HG03135 (cell line): ENCODE data around the gene TBXAS1.
"Not testable (repeated sequence)": the region's sequence is repeated elsewhere in the genome, so short reads cannot be mapped to it uniquely, and the experiment has no call there.

Source experiments
- ATAC-seq: cut with Tn5 transposase; IDR thresholded peaks from one replicate; pipeline ENCODE4 v1.9.1; 2021; ENCODE audit warnings: mild to moderate bottlenecking, moderate library complexity; ENCODE audit not compliant: unreplicated experiment

The TBXAS1 gene

DNA sequence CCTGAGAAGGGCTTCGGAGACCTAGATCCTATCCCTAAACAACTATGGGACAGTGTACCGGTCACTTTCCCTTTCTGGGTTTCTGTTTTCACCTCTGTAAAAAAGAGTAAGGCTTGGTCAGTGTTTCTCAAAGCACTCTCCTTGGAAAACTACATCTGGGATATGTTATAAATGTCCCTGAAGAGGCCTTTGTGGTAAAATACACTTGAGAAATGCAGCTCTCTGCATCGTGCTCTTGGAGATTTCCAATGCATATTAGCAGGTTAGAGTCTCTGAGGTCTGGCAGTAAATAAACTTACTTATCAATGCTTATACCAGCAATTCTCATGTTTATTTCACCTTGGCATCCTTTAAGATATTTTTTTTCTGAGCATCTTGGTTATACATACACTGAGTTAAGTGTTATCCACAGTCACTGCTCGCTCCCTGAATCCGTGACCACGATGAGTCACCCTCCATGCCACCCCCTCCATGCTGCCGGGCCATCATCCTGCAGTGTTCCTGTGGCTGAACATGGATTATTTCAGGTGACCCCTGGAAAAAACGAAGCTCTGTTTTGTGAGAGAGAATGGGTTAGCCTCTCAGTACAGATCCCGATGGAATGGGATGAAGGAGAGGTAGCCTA lies 3.3 kb upstream of the TBXAS1 start:
- ATAC-seq = no peak

DNA sequence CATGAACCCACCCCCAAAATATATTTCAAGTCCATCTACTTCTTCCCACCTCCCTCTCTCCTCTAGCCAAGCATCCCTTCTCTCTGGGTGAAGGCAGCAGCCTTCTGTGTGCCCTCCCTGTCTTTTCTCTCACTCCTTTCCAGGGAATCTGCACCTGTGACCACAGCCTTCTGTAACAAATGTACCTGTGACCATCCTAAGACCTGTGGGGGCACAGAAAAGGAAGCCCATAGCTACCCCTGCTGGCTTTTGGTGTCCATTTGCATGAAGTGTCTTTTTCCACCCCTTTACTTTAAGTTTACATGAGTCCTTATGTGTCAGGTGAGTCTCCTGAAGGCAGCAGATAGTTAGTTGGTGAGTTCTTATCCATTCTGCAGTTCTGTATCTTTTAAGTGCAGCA lies 2.0 kb upstream of the TBXAS1 start:
- no peak for ATAC-seq

DNA sequence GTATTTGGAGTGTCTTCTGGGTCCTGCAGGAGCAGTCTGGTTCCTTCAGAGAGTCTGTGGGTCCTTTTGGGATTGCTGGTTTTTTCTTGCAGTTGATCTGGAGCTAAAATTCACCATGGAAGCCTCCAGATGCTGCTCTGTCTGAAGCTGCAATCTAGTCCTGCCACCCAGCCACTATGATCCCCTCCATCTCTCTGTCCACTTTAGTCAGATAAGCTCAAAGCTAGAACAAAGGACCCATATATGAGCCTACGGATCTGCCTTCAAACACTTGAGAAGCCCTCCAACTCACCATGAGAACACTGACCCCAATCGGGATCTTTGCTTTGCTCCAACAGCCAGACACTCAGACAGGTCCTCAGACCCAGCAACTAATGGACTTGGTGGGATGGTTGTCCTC lies 618 bp upstream of the TBXAS1 start:
- no peak for ATAC-seq

DNA sequence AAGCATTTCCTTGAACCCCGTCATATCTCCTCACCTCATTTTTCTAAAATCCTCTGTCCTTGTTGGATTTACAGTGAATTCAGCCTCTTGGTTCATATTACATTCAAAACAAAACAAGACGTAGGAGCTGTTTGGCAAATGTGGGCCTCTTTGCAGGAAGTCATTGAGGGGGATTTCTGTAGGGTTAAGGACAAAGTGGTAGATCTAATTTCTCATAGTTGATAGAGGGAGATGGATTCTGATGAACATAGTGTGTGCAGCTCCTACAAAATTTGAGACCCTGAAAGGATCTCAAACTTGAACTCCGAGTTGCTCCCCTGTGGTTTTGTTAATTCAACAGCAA lies 682 bp downstream of the TBXAS1 start:
- no peak for ATAC-seq

DNA sequence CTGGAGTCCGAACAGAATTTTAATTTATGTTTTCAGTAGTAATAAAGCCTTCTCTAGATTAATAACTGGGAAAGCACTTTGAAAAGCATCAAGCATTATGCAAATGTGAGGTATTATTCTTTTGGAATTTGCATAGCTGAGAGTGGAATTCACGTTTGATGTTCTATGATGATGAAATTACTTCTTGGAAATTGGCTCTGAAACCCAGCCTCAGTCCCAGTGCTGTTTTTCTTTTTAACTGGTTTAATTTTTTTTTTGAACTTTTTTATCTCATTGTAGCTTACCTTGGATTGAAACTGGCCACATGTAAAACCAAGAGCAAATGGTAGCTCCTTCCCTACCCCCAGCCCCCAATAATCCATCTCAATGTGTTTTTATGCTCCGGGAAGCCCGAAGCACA lies 1.2 kb downstream of the TBXAS1 start:
- no peak for ATAC-seq

DNA sequence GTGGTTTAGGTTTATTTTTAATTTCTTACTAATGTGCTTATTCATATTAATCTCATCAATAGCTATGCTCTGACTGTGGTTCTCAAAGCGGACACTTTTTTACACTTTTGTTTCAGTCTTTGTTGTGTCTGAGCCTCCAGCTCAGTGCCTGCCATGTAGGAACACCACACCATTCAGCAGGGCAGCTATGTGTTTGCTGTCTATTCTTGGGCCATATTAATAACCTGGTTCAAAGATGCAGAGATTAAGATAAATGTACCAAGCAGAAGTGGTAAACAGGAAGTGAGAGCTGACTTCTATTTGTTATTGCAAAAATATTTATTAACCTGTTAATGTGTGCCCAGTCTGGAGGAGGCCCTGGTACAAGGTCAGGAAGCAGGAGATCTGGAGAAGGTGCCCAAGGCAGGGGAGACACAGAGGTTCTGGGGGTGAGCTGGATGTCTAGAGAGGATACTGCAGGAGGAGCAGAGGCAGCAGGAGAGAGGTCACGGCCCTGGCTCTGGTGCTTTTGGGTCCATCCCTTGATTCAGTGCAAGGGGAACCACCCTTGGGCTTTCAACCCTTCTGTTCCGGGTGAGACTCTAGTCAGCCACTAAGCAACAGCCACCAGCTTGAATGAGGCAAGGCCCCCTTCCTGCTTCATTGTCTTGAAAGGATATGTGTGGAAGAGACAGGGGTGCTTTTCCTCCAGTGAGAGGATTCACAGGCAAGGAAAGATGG lies 1.9 kb downstream of the TBXAS1 start:
- peak; percentile 44 for ATAC-seq

DNA sequence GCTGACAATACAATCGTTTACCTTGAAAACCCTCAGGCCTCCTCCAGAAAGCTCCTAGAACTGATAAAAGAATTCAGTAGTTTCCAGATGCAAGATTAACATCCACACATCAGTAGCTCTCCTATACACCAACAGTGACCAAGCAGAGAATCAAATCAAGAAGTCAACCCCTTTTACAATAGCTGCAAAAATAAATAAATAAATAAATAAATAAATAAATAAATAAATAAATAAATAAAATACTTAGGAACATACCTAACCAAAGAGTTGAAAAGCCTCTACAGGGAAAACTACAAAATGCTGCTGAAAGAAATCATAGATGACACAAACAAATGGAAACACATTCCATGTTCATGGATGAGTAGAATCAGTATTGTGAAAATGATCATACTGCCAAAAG lies 6.8 kb downstream of the TBXAS1 start:
- ATAC-seq = not testable (repeated sequence)

DNA sequence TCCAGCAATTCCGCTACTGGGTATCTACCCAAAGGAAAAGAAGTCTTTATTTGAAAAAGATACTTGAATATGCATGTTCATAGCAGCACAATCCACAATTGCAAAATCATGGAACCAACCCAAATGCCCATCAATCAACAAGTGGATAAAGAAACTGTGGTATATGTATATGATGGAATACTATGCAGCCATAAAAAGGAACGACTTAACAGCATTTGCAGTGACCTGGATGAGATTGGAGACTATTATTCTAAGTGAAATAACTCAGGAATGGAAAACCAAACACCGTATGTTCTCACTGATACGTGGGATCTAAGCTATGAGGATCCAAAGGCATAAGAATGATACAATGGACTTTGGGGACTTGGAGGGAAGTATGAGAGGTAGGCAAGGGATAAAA lies 8.2 kb downstream of the TBXAS1 start:
- not testable (repeated sequence) for ATAC-seq

DNA sequence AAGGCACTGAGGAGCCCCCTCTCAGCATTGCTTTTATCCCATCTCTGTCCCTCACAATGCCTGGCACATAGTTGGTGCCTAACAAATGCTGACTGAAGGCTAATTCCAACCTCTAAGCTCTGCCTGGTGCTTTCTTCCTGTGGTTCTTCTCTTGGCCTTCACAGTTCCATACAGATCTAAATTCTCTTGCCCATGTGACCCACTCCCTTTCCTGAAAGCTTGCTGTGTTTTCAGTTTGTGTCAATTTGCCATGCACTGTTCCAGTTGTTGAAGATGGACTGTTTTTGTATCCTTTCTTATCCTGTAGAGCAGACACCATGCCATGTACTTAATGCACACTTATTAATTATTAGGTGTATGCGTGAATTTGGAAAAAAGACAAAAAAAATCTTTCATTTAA lies 9.2 kb downstream of the TBXAS1 start:
- no peak for ATAC-seq

DNA sequence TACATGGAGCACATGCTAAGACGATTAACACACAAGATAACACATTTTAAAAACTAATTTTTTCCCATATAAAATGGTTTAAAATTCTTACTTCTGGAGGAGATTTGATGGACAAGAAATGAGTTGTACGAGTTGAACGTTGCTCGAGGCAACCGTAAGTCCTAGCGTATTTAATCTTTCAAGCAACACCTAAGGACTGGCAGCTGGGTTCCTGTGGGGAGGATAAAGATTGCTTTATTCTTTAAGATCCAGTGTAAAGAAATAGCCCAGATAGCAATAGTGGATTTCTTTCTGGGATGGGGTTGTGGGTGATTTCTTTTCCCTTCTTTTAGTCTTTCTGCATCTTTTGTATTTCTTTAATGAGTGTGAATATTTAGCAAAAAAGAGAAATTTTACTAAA lies 9.8 kb downstream of the TBXAS1 start:
- ATAC-seq = no peak

DNA sequence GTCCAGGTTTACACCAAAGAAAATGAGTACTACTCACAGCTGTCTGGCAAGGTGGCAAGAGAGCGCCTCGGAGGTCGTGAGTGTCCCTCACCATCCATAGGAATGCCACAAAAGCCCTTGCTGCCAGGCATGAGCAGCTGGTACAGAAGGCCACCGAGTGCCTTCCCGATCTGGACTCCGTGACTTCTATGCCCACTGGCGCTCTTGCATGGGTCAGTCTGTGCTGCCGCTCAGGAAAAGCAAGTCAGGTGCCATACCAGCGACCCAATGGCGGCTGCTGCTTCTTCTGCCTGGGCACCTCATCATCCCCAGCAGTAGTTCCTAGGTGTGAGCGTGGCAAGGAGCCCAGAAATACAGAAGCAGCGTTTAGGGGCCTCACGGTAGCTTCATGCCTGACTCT lies 11.7 kb downstream of the TBXAS1 start:
- ATAC-seq = no peak

DNA sequence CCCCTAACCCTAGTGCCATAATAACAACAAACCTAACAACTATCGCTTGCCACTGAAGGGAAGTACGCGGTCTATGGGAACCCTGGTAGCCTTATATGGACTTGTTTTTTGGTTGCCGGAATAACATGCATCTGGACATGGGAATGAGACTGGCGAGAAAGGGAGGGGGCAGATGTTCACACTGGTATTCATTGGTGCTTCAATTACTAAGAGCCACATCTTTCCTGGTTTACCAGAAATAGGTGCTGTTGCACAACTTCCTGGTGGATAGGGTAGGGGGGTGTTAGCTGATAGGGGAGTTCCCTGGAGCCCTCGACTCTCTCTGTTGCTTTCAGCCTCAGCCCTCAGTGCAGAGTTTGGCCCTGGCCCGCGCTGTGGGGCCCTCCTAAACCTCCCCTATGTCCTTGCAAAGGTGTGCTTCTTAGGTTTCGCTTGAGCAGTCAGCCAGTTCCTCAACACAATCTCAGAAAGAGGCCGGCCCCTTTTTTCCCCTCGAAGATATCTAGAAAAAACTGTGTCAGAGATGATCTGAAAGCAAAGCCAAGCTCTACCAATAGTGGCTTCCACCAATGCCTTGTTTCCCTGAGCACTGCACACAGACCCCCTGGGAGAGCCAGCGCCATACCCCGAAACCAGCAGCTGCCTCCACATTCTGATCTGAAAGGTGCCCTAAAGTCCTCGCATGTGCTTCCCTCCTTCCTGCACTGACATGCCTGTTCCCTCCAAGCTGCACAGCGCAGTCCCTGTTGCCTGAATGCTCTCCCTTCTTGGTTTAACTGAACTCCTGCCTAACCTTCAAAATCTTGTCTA lies 13.5 kb downstream of the TBXAS1 start:
- ATAC-seq = peak; percentile 72

DNA sequence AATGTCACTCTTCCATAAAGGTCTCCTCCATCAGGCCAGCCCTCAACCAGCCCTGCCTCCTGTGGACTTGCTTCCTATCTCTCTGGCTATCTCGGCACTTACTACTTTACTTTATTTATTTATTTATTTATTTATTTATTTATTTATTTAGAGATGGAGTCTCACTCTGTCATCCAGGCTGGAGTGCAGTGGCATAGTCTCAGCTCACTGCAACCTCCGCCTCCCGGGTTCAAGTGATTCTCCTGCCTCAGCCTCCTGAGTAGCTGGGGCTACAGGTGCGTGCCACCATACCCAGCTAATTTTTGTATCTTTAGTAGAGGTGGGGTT lies 14.1 kb downstream of the TBXAS1 start:
- ATAC-seq = not testable (repeated sequence)

DNA sequence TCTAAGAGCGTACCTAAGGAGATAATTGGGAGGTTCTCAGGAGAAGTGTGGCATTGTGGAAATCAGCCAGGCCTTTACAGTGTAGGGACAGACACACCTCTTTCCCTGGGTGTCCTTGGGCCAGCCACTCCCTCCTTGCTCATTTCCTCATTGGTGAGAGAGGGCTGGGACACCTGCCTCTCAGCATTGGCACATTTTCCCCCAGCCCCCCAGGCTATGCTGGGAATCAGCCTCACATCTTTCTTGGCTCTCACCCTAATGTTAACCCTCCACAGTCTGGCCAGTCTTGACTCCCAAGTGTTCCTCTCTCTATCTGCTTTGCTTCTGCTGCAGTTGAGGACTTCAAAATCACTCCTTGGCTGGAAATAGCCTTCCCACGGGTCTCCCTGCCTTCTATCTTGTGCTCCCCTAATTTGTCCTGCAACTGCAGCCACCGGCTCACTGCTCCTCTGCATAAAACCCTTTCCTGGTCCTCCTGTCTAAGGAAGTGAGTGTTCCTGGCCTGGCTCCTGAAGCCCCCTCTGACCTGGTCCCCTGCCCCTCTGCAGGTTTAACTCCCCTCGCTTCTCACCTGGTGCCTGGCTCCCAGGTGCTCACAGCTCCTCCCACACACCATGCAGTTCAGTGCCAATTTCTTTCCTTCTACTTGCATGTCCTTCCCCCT lies 15.8 kb downstream of the TBXAS1 start:
- no peak for ATAC-seq

DNA sequence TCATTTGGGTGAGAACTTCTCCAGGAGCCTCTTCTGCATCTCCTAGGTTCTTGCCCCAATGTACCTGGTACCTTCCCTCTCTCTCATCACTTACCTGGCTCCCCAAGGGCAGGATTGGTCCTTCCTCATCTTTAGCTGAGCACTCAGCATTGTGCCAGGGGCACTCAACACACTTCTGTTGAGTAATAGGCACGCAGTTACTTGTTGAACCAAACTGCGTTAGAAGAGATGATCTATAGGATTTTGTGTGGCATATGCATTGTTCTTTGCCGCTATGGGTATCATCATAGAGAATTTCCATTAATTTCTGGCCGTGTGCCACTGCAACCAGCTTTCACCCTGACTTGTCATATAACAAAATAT lies 16.4 kb downstream of the TBXAS1 start:
- ATAC-seq = no peak

DNA sequence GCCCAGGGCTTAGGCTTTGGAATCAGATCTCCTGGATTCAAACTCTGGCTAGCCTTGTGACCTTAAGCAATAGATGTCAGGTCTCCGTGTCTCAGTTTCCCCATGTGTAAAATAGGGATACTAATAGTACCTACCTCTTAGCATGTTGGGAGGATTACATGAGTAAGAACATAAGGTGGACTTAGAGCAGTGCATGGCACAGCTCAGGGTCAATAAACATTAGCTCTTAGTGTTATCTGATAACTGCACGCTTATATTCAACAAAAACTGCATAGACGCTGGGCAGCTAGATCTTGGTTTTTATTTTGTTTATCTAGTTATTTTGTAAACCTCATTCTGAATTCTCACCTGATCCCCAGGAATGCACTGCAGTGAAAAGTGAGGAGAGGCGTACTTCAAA lies 17.2 kb downstream of the TBXAS1 start:
- ATAC-seq = no peak

DNA sequence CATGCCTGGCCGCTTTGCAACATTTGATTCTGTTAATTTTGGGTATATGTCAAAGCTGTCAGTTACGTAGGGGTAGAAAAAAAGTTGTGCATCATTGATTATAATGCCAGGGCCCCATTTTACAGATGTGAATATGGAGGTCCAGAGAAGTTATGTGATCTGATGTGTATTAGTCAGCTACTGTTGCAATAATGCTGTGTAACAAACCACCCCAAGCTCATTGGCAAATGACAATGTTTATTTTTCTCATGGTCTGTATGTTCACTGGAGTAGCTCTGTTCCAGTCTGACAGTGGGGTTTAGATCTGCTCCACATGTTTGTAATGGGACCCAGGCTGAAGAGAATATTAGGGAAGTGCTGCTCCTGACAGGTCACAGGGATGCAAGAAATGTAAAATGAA lies 19.2 kb downstream of the TBXAS1 start:
- no peak for ATAC-seq

DNA sequence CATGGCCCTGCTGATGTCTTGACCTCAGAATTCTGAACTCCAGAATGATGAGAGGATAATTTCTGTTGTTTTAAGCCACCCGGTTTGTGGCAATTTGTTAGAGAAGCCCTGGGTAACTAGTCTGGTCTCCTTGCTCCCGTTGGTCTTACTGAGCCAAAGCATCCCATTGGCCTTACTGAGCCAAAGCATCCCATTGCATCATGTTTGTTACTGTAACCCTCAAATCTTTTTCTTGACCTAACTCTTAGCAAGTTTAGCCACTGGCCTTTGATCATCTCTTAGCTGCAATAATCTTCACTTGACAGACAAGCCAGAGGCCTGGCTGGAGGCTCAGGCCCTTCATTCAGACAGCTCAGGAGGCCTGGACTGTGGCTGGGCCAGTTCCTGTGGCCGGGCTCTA lies 21.8 kb downstream of the TBXAS1 start:
- ATAC-seq = no peak

DNA sequence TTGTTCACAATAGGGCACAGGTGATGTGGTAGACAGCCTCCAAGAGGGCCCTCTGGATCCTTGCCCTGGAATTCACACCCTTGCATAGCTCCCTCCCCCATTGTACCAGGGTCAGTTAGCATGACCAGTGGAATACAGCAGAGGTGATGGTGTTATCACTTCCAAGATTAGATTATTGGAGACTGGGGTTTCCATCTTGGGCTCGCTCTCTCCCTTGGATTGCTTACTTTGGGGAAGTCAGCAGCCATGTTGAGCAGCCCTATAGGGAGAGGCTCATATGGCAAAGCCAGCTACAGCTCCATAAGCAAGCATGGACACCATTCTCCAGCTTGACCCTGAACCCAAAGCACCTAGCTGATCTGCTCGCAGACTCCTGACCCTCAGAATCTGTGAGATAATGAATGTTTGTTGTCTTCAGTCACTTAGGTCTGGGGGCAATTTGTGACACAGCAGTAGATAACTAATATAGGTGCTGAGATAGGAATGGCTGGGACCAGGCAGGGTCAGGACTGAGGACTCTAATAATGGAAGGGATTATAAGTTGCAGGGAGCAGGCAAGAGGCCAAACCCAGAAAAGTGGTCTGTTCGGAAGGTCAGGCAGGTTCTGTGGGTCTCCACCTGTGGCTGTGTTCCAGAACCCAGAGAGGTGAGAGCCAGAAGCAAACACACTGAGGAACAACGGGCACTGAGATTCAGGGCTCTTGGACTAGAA lies 22.9 kb downstream of the TBXAS1 start:
- ATAC-seq = no peak

DNA sequence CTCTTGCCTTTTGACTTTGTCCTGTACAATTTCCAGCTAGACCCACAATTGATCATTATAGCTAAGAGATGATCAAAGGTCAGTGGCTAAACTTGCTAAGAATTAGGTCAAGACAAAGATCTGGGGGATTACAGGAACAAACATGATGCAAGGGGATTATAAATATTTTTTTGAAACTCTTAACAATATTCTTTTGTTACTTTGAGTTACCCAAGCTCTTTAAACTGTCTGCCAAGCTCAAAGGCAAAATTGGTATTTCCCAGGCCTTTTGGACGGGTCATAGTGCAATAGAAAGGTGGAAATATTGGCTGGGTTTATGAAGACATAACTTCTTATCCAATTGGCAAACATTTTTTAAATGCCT lies 23.4 kb downstream of the TBXAS1 start:
- no peak for ATAC-seq

DNA sequence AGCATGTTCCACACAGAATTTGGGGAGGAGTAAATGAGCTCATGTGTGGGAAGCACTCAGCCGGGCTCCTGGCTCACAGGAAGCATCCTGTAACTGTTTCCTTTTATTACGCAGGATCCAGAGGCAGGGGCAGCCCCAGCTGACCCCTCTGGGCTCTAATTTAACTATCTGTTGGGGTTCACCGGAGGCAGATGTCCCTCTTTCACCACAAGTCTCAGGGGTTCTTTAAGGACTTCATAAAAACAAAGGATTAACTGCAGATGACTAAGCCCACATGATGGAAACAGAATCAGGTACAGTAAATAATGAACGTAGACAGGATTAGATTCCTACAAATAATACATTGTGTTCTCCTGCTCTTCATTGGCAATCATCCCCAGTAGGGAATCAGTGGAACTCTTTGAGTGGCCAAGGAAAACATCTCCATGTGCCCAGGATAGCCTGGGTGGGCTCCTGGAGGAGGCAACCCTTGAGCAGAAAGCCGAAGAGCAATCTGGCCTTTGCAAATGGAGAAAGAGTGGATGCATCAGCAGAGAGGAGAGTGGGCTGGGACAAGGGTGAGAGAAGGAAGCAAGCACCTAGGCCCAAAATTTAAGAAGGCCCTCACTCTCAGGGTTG lies 24.6 kb downstream of the TBXAS1 start:
- ATAC-seq = no peak
